GM12874 (cell line): ENCODE results near the gene LRP1B.

ENCODE experiments used
- CTCF ChIP-seq: IDR thresholded peaks from 2 replicates; pipeline ENCODE4 v1.5.1; 2011; ENCODE audit warnings: low read depth, mild to moderate bottlenecking, control low read depth, low read length, moderate library complexity; ENCODE audit not compliant: insufficient read depth

The LRP1B gene

GRCh38 chr2:141601511-141602152 lies 529.2 kb downstream of the LRP1B start:
- TF ChIP-seq CTCF = no peak

- no peak for TF ChIP-seq CTCF
Observed at GRCh38 chr2:141599721-141600120, 531.1 kb downstream of the LRP1B start.

DNA sequence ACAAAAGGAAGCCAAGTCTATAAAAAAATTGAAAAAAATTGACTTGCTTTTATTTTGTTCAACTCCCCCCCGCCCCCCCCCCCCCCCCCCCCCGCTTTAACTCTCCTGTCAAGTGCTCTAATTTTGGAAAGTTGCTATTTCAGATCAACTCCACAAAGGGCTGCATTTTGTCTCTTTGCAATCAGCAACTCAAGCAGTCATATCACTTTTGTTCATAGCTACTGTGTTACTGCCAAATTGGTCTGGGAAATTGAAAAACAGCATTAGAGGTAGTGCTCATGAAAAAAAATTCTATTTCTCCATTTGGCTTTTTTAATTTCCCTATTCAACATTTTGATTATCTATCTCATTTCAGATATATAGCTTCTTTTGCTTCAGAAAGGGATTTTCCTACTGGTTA lies 531.8 kb downstream of the LRP1B start:
- TF ChIP-seq CTCF = no peak

DNA sequence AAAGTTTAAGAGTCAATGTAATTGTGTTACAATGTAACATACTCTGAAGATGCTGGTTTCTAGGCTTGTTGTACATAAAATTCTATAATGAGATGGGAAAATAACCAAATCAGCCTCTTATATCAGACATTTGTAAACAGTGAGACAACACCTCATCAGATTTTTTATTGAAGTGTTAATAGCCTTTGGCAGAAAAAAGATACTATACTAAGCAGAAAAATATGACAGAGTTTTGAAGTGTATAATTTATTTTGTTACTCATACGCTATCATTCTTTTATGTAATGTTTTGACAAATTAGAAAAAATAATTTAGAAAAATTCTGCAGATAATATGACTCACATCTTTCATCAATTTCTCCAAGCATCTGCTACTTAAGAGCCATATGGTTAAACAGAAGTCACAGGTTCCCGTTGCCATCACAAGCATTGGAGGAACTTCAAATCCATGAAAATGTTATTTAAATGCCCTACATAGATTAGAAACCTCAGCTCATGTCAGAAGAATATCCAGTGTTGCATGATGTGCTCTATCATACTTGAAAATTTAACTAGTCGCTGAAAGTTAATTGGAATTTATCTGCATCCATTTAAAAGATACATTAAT lies 535.4 kb downstream of the LRP1B start:
- TF ChIP-seq CTCF = no peak

GRCh38 chr2:141591787-141592186 lies 539.0 kb downstream of the LRP1B start:
- no peak for TF ChIP-seq CTCF

DNA sequence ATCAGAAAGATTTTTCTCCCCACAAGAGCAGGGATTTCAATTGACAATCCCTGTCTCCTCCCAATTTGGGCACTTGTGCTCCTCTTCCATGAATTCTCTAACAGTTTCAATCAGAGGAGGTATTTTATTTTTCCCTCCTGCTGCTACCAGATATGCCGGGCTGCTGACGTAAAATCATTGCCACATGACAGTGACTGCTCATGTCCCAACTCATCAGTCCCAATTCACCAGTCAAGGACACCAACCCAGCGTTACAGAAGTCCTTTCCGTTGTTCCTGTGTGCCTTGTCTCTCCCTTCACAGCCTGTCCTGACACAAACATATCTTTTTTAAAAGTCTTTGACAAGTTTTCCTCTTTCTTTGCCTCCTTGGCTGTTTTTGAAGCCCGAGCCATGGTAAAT lies 540.2 kb downstream of the LRP1B start:
- TF ChIP-seq CTCF = no peak

DNA sequence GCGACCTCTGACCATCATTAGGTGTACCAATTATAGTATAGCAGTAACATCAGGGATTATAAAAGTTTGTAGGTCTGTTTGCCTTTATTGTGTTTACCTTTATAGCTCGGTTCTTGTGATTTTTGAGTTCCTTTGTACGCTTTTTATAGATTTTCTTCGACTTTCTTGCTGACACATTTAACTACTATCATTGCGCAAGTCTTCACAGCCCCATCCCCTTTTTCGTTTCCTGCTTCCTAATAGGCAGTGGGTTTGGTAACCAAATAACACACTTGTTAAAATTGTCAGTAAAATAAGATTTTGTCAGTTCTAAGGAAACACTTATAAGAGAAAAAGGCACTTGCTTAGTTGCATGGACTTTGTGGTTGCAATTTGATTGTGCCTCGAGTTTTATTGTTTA lies 541.5 kb downstream of the LRP1B start:
- no peak for TF ChIP-seq CTCF
